T-helper 2 cell (primary cell): ENCODE data around the gene LRRTM3.

Source experiments
- DNase-seq, 5 experiments: peaks; one replicate each; pipeline versions ENCODE4 v3.0.0 to v3.0.0-alpha.2; 2012 to 2022

The LRRTM3 gene

GRCh38 chr10:66934711-66935110, 8.9 kb downstream of the LRRTM3 start:
- DNase-seq = no peak

DNA sequence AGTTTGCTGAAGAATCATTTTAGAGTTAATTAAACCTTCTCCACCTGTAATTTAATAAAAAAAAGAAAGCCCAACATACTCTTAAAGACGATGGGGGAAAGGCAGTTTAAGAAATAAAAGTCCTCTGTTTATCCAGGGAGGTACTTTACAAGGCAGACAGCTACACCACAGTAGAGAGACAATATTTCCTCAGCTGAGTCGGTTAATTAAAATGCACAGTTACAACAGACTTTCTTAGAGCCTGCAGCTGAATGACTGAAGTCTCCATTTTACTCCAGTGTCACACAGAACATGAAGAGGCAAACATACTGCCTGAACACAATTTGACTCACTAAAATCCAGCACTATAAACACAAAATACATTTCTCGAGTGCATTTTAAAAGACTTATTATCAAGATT, 15.1 kb downstream of the LRRTM3 start:
- DNase-seq = peak in 1 of 5 experiments; percentile 16

DNA sequence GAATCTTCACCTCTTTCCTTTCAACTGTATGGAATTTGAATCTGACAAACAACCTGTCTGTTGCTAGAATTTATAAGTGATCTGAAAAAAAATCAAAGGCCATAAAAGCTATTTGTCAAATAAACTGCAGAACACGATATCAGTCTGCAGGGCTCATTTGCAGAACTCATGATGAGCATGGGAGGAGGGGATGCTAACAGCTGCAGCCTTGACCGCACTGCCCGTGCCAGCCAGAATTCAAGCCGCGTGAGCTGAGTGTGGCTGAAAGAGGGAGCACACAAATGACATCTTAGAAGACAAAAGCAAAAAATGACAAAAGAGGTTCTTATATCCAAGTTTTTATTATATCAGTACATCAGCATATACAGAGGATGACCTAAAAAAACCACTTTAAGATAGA, 15.7 kb downstream of the LRRTM3 start:
- DNase-seq = no peak

GRCh38 chr10:66942407-66942806, 16.6 kb downstream of the LRRTM3 start:
- no peak for DNase-seq

DNA sequence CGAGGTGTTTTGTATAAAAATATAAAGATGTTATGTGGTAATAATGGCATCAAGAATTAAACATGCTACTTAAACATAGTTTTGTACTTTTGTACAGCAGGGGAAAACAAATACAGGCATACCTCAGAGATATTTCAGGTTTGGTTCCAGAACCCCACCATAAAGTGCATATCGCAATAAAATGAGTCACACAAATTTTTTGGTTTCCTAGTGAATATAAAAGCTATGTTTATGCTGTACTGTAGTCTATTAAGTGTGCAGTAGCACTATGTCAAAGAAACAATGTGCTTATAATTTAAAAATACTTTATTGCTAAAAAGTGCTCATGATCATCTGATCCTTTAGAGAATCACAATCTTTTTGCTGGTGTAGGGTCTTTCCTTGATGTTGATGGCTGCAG, 17.8 kb downstream of the LRRTM3 start:
- no peak for DNase-seq

GRCh38 chr10:66951896-66952295, 26.1 kb downstream of the LRRTM3 start:
- no peak for DNase-seq

DNA sequence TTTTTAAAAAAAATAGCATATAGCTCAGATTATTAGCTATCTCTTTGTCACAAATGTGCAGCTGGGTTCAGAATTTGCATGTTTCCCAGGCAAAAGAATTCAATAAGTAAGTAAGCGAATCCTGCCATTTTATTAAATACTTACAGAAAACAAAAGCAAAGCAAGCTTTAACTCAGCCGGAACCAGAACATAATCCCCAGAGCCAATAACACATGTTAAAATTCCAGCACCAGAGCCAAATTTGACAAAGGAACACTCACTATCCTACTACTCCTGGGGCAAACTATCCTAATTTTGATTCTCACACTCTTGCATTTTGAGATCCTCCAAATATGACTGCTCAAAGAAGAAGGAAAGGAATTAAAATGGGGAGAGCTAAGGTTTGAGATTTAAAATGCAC, 32.6 kb downstream of the LRRTM3 start:
- DNase-seq = no peak

DNA sequence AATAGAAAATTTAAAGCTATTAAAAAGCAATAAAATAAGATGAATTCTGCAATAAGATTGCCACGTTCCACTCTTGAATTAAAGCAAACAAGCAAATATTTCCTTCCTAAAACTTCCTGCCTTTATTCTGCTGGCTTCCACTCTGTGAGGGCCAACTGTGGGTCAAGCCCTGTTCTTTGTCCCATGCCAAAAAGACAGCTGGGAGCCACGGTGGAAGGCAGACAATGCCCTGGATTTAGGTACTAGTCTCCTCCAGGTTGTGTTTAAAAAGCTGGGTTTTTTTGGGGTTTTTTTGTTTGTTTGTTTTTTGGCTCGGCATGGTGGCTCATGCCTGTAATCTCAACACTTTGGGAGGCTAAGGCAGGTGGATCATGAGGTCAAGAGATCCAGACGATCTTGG, 39.1 kb downstream of the LRRTM3 start:
- DNase-seq = no peak

- no peak for DNase-seq
Observed at GRCh38 chr10:66980246-66980815, 54.5 kb downstream of the LRRTM3 start.

GRCh38 chr10:66981361-66982052, 55.7 kb downstream of the LRRTM3 start:
- no peak for DNase-seq

DNA sequence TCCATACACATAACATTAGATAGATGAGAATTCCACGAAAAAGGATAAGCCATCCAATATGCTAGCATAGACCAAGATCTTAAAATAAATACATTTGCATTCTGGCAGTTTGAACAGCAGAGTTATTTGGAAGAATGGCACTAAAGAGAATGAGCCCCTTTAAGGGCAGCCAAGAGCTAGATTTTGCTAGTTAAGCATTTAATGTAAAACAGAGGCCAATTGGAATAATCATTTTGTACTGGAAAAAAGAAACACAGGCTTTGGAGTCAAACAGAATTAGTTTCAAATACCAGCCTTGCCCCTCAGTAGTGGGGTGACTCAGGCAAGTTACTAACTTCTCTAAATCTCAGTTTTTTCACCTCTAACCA, 56.2 kb downstream of the LRRTM3 start:
- no peak for DNase-seq

DNA sequence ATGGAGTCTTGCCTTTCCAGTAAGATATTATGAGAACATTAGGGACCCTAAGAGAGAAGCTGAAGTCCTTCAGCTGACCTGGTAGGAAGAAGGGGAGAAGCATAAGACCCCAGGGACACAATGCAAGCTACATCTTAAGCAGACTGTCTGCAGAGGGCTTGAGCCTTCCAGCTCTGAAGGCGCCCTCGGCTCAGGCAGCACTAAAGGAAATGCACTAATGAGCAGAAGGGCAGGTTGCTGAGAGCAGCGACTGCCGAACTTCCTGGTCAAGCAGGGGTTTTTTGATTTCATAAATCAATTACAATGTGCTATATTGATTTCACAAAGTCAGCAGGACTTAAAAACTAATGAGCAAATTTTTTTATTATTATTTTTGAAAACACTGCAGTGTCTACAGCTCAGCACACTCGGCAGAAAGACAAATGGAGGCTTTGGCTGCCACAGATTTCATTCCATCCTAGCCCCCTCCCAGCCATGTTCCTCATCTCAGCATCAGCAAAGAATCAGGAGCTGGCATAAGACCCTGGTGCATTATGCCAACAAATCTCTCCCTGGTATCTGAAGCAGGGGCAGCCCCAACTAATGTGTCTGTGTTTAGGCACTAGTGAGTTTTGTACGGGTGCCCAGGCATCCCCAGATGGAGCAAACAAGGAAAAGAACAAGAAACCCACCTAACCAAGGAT, 57.1 kb downstream of the LRRTM3 start:
- no peak for DNase-seq

- DNase-seq = no peak
Observed at GRCh38 chr10:66983475-66983818, 57.6 kb downstream of the LRRTM3 start.

GRCh38 chr10:66990143-66990830, 64.5 kb downstream of the LRRTM3 start:
- peak in 1 of 5 experiments; percentile 58 for DNase-seq

GRCh38 chr10:66996996-66997395, 71.2 kb downstream of the LRRTM3 start:
- DNase-seq = no peak

DNA sequence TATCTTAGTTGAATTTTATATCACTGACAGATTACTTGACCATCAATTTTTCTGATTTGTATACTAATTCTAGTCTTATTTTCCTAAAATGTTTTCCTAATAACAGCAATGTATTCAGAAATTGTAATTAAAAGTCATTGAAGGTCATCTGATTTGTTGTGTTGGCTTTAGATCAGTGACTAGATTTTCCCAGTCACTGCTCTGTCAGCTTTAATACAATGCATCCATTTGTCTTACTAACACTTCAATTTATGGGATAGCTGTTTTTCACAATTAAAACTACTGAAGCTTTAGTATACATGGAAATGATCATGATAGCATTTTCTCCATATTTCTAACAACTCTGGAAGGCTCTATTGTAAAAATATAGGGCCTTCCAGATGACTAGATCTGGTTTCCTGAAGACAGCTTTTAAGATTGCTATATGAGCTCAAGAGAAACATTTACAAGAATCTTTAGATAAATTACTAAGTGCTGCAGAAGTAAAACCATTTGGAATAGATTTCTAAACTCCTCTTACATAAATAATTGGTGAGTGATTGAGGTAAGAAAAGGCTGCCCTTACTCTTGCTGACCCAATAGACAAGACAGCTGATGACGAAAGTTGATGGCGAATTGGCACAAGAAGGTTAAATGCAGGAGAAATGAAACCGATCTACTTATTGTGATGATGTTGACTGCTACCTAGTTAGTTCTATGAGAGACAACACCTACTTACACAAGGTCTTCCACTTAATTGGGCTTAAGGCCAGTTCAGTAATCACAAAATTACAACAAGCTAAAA, 74.1 kb downstream of the LRRTM3 start:
- no peak for DNase-seq

GRCh38 chr10:67004690-67005089, 78.9 kb downstream of the LRRTM3 start:
- DNase-seq = peak in 1 of 5 experiments; percentile 40

DNA sequence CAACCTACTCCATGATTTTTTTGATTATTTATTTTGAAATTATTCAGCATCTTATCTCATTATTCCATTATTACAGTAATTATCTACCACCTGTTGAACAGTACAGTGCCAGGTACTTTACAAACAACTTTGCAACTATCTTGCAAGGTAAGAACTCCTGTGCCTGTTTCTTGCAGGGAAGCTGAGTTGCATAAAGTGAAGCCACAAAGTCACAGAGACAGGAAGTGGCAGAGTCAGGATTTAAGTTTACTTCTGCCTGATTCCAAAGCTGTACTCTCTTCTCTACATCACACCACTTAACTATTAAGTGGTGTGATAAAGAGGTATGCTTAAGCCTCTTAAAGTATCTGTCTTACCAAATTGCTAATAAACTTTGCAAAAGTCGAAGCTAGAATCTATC, 80.1 kb downstream of the LRRTM3 start:
- DNase-seq = peak in 1 of 5 experiments; percentile 49

- DNase-seq = no peak
Observed at GRCh38 chr10:67011480-67011879, 85.6 kb downstream of the LRRTM3 start.

GRCh38 chr10:67011981-67012380, 86.1 kb downstream of the LRRTM3 start:
- peak in 1 of 5 experiments; percentile 20 for DNase-seq

DNA sequence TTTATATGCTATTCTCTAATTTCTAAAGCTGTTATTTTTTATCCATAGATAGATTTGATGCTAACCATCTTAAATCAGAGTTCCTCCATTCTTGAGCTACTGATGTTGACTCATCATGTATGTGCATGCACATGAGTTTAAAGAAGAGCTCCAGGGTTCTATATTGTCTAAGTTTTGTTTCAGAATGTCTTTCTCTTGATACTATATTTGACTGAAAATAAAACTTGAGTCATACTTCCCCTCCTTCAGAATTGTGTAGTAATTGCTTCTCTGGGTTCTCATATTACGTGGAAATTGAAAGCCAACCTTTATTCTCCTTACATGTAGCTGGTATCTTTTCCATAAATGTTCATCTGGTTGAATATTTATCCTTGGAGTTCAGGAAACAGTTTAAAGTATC, 89.4 kb downstream of the LRRTM3 start:
- peak in 1 of 5 experiments; percentile 70 for DNase-seq

DNA sequence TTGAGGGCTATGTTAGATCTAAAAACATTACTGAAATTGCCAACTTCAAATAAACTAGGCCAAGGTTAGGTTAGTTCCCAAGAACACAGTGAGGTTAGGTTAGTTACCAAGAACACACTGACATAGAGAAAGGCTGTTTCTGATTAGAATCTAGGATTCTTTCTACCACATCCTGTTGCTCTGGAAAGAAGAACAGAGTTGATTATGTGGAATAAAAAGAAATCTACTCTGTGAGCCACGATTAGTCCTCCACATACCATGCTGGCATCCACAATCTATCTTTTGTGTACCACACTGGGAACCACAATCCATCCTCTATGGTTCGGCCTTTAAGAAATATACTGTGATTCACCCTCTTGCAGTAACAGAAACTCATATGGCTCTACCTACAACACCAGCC, 91.4 kb downstream of the LRRTM3 start:
- DNase-seq = peak in 1 of 5 experiments; percentile 88

DNA sequence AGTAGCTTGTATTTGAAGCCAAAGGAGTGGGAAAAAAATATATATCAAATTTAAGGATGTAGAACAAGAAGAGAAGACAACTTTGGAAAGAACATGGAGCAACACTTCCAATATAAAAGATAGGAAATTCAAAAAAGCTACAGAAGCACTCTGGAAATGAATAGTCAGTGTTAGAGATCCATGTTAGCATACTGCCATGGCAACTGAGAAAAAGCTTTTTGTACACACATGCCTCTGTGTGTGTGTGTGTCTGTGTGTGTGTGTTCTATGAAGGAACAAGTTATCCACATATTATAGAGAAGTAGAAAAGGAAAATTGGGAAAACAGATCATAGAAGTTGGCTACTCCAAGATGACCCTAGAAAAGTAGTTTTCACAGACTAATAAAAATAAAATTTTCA, 96.3 kb downstream of the LRRTM3 start:
- no peak for DNase-seq
